Stimulated activated CD4-positive, alpha-beta T cell treated with anti-CD3 and anti-CD28 coated beads, TNF-alpha, amount 100 ng/mL, for 1 hour (primary cell): ENCODE results near the gene CCDC201.

Experiments used
- DNase-seq, 3 donors: peaks; one replicate each; pipeline ENCODE4 v3.0.0-alpha.2; 2020; ENCODE audit warnings: low read depth in 3 of 3, low spot score in 1 of 3

CCDC201 gene, protein sequence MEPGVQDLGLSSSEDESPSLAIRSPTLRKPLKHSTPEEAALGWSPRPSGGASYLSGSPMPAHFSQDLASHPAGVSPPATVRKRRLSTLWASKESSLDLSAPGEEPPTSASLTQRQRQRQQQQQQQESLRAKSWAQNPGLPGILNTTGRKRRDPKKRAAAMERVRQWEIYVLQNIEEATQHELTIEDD

DNA sequence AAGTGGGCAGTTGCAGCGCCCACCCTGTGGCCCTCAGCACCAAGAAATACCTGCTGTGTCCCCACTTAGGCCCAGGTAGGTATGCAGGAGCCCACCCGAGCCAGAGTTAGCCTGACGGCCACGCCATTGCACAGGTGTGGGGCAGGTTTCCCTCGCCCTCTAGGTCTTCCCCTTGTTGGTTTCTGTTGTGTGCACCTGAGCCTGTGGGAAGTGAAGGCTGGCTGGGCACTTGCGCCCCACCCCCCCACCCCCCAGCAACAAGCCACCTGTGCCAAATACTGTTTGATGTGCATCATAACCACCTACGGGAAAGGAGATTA, at the start of gene CCDC201:
CCDC201 (minus strand) TSS at position 48 of the 320 bp plus-strand sequence. CDS start 75 bp downstream, outside the sequence.
- DNase-seq, result no peak

DNA sequence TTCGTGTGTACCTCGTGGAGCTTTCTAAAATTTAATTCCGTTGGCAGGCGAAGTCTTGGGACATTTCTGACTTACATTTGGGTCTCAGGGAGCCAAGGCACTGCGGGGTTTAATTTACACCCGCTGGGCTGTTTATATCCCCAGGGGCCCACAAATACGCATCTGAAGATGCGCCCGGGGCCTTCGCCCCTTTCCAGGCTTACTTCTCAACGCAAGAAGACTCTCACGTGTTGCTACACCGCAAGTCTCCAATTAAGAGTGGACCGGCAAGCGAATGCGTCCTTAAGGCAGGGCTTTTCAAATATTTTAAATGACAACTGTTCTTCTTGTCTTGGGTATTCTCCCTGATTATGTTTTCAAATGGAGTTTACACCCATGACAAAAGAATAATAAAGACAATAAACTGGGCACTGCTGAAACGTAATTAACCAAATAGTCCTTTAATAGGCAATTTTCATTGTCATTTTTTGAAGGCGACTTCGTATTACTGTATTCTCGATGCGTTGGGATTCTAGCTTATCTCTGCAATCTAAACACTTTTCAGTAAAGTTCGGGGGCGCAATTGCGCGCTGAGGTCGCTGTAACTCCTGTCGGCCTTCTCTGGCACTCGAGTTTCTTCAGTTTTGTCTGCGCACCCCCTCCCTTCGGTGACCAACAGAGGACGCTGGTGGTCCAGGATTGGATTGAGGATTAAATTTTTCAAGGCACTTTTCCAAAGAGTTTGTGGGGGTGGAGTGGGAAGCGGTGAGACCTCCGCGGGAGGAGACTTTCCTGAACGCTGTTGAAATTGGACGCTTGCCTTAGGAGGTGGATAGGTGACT, 49.0 kb upstream of the CCDC201 start:
- DNase-seq, result no peak

GRCh38 chr7:45921381-45921698, 48.5 kb upstream of the CCDC201 start:
- DNase-seq, result no peak

GRCh38 chr7:45920502-45921380, 47.9 kb upstream of the CCDC201 start, which contains the start of gene IGFBP3:
Gene IGFBP3, minus strand, starts transcription at chr7:45921272. Its CDS starts 132 bp downstream, at chr7:45921140.
- DNase-seq, result no peak

DNA sequence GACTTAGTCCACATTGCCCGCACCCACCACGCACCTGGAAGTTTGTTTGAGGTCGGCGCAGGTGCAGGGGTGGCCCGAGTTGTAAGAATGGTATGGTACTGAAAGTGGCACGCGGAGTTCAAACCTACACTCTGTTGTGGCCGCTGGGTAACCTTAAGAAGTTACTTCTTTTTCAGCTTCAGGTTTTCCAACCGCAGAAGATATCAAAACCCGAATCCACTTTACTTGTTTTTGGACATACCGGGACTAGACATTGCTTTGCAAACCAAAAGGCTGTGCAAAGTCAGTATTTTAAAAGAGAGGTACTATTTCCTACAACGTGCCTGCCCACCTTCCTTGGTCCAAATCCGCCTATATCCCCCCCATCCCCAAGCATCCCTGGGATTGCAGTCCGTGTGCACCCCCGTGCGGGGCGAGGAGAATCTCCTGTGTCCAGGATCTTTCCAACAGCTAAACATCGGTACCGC, 47.1 kb upstream of the CCDC201 start:
- DNase-seq, result no peak

GRCh38 chr7:45919231-45919784, 46.4 kb upstream of the CCDC201 start:
- no peak for DNase-seq

GRCh38 chr7:45918556-45918955, 45.7 kb upstream of the CCDC201 start:
- DNase-seq, result no peak

DNA sequence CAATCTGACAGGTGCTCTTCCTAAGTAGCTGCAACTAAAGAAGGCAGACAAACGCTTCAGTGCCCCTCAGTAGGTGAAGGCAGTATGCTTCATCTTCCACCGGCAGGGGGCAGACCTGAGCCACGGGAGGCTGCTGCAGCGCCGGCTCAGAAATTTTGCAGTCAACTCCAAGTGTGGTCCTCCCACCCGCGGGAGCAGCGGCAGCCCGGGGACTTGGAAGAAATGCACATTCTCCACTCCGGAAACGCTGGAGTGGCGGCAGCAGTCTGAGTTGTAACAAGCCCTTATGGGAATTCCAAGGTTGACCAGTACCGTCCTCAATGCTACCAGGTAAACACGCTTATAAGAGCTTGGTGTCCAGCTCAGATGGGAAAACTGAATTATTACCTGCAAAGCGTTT, 44.8 kb upstream of the CCDC201 start:
- DNase-seq, result peak in 2 of 3 donors; percentile 38 to 70

- DNase-seq, result no peak
These were observed 44.2 kb upstream of the CCDC201 start for GRCh38 chr7:45917064-45917463.

DNA sequence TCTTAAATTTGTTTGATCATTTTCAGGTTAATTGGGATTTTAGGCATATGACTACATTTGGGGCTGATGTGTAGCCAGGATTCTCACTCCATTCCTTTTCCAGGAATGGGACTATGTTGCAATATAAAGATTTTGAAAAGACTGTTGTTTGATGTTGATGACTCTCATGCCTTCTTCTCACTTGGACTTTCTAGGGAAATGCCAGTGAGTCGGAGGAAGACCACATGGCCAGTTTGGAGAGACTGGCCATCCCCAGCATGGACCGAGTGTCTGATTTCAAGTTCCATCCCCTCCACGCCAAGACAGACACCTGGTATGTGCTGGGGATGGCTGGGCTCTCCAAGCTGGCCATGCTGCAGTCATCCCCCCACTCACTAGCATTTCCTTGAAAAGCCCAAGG, 42.7 kb upstream of the CCDC201 start:
- DNase-seq, result no peak

DNA sequence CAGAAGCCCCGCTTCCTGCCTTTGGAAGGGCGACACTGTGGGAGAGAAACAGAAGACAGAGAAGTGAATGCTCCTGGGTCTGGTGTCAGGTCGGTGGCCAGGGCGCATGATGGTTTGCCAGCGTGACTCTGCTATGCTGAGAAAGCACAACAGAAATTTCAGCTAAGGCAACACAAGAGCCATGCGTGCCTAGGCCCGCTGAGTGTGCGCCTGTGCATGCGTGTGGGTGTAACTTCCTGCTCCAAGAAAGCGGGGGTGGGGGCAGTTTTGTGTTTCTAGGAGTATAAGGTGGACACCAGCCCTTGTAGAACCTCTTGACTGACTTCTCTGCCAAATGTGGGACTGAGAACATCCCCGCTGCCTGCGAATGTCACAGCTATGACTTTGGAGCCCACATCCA, 42.0 kb upstream of the CCDC201 start:
- DNase-seq, result no peak

DNA sequence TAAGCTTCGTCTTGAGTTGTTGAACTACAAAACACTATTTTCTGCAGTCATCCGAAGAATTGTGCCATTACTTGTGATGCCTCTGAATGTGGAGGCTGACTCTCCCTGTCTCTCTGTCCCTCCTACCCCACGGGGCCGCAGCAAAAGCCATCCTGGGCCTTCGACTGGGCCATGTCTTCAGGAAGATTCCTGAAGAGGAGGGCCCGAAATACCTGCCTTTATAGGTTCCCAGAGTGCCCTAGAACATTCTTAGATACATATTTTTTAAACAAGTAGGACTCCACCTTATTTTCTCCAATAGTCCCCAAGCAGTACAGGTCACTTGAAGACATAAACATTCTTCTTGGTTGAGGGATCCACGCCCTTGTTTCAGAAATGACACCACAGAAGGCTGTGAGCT, 40.1 kb upstream of the CCDC201 start:
- no peak for DNase-seq

DNA sequence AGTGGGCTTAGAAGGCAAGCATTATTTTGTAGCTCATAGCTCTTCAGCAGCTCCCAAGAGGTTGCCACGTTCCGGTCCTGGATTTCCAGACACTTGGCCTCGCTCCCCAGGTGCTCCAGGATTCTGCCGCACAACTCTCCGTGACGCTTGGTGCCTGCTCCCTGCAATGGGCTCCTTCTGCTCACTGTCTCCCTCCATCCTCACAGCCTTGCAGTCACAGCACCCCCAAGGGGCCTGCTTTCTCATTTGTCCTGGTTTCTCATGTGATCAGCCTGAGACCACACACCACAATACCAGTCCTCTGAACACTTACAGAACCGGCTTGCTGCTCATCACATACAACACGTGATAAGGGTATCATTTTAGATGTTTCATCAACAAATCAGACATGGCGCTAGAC, 38.4 kb upstream of the CCDC201 start:
- no peak for DNase-seq

- no peak for DNase-seq
These were observed 38.0 kb upstream of the CCDC201 start for GRCh38 chr7:45910855-45911254.

DNA sequence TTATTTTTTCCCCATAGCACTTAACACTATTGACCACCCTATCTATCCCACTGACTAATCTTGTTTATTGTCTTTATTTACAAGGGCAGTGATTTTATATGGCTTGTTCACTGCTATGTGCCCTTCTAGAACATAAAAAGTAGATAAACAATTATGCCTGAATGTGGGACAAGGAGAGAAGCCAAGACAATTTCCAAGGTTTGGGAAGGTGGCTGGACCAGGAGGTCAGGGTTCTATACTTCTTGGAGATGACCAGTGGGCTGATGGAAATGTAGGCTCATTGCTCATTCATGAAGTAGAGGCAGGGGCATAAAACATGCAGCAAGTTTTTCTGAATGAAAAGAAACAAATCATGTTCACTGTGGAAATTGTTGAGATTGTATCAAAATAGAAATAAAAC, 36.7 kb upstream of the CCDC201 start:
- DNase-seq, result no peak

GRCh38 chr7:45902820-45903219, 29.9 kb upstream of the CCDC201 start:
- DNase-seq, result no peak

DNA sequence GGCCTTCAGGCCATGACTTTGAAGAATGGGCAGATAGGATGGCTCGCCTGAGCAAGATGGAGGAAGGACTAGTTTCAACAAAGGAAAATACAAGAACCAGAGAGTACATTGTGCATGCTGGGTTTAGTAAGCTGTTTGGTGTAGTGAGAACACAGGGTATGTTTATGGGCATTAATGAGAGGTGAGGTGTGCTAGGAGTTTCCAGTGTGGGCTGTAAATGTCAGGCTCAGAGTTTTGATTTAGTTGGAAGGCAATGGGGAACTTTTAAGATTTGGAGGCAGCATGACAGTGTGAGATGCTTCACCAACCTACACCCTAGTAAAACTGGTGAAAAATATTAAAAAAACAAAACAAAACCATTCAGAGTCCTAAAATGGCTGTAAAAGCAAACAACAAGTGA, 28.7 kb upstream of the CCDC201 start:
- DNase-seq, result no peak

DNA sequence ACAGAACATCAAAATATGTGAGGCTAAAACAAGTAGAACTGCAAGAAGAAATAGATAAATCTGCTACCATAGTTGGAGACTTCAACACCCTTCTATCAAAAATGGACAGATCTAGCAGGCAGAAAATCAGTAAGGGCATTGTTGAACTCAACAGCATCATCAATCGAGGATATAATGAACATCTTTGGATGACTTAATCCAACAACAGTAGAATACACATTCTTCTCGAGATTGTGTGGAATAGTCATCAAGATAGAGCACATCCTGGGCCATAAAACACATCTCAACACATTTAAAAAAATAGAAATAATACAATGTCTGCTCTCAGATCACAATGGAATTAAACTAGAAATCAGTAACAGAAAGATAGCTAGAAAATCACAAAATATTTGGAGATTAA, 25.3 kb upstream of the CCDC201 start:
- no peak for DNase-seq

DNA sequence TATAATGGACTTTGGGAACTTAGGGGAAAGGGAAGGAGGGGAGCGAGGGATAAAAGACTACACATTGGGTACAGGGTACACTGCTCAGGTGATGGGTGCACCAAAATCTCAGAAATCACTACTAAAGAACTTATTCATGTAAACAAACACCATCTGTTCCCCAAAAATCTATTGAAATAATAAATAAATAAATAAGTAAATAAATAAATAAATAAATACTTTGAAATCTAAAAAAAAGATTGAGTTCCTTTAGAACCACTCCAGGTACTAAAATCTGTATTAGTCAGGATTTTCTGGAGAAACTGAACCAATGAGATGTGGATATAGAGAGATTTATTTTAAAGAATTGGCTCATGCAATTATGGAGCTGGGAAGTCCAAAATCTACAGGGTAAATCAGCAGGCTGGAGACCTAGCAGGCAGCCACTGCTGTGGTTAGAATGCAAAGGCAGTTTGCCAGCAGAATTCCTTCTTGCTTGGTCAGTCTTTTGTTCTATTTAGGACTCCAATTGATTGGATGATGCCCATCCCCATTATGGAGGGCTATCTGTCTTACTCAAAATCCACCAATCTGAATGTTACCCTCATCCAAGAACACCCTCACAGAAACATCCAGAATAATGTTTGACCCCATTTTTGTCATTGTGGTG, 24.3 kb upstream of the CCDC201 start:
- no peak for DNase-seq

- no peak for DNase-seq
These were observed 21.8 kb upstream of the CCDC201 start for GRCh38 chr7:45894665-45895062.

DNA sequence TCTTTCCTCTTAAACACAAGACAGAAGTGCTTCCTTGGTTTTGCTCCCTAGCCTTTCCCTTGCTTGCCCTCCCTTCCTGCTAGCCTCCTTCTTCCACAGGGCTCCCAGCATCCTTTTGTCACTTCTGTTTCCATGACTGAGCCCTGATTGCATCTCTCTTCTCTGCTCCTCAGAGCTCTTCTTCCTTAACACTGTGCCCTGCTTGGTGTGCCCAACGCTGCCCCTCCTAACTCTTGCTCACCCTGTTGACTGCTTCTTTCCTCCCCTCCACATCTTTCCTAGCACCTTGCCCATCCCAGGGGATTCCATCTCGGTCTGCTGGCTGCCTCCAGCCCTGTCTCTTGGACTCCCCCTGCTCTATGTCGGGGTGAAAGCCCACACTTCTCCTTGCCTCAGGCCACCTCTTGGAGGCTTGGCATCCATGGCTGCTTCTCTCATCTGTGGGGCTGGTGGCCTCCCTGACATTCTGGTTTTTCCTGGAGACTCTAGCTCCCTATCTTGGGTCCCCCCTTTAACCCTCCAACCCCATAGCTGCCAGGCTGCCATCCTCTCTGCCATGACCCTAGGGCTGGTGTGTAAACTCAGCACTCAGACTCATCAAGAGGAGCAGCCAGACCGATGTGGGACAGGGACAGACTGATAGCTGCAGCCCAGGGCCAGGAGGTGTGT, 21.2 kb upstream of the CCDC201 start:
- no peak for DNase-seq
